ENCODE data around the gene DCLK1. TPM values are rescaled to one million over a fixed set of nuclear protein-coding genes. Genes with fewer than 3 reads are reported as not detected.
"Not testable (repeated sequence)": the region's sequence is repeated elsewhere in the genome, so short reads cannot be mapped to it uniquely, and the experiment has no call there.

DCLK1 gene
- total RNA-seq, 4 donors from 2014 or later: 21.3 to 63.8 (median 40.9) TPM

- WGBS, 2 donors: 79 to 86% methylated on average over 7 of the region's 7 CpGs
- TF ChIP-seq POLR2A (IDR thresholded peaks at IDR 0.05): no peak
- TF ChIP-seq EP300 (IDR thresholded peaks at IDR 0.05): no peak
- no peak for TF ChIP-seq CTCF (IDR thresholded peaks at IDR 0.05)
- Histone ChIP-seq H3K36me3 (no peaks in the 10 kb centered on the region), H3K4me3 (no peak overlapping the region), H3K27ac (no peak overlapping the region), H3K9me3 (no peaks in the 10 kb centered on the region), H3K27me3 (no peaks in the 10 kb centered on the region), H3K4me1 (peaks cover 0 to 9% (median 3%) of the 10 kb centered on the region in 4 donors)
- DNase-seq (ENCODE audit: low spot score in 2 of 2): no peak
Measured at GRCh38 chr13:35976126-35976525, 155.1 kb downstream of the DCLK1 start.

DNA sequence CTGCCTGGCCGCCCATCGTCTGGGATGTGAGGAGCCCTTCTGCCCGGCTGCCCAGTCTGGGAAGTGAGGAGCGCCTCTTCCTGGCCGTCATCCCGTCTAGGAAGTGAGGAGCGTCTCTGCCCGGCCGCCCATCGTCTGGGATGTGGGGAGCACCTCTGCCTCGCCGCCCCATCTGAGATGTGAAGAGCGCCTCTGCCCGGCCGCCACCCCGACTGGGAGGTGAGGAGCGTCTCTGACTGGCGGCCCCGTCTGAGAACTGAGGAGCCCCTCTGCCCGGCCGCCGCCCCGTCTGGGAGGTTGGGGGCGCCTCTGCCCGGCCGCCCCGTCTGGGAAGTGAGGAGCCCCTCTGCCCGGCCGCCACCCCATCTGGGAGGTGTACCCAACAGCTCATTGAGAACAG lies 164.2 kb downstream of the DCLK1 start:
- H3K36me3 ChIP-seq; DNase-seq (ENCODE audit: low spot score in 2 of 2); H3K27ac ChIP-seq; H3K4me3 ChIP-seq; H3K27me3 ChIP-seq: not testable (repeated sequence)
- 92 to 99% methylated on average over 17 to 23 of the region's 29 CpGs for WGBS, 2 donors
- H3K4me1 ChIP-seq: peaks cover 0 to 18% (median 0%) of the 10 kb centered on the region in 4 donors
- peaks cover 0 to 10% (median 0%) of the 10 kb centered on the region in 4 donors for H3K9me3 ChIP-seq

- H3K4me1 ChIP-seq: peaks cover 0 to 18% (median 0%) of the 10 kb centered on the region in 4 donors
- 82 to 87% methylated on average over 1 of the region's 1 CpG for WGBS, 2 donors
- peaks cover 0 to 10% (median 0%) of the 10 kb centered on the region in 4 donors for H3K9me3 ChIP-seq
- TF ChIP-seq EP300 (IDR thresholded peaks at IDR 0.05) (peak in 1 of 2 donors; percentile 39), CTCF (IDR thresholded peaks at IDR 0.05) (no peak)
- H3K36me3 ChIP-seq: no peaks in the 10 kb centered on the region
- H3K27me3 ChIP-seq: no peaks in the 10 kb centered on the region
- no peak overlapping the region for H3K4me3 ChIP-seq
- DNase-seq (ENCODE audit: low spot score in 2 of 2): no peak
- H3K27ac ChIP-seq: peak overlapping the region in 1 of 4 donors; percentile 77
Measured at GRCh38 chr13:35966024-35966423, 165.2 kb downstream of the DCLK1 start.

GRCh38 chr13:35965226-35965927 lies 165.8 kb downstream of the DCLK1 start:
- Histone ChIP-seq H3K27me3 (no peaks in the 10 kb centered on the region), H3K4me1 (peaks cover 0 to 20% (median 0%) of the 10 kb centered on the region in 4 donors), H3K36me3 (no peaks in the 10 kb centered on the region), H3K9me3 (peaks cover 0 to 10% (median 0%) of the 10 kb centered on the region in 4 donors), H3K4me3 (no peak overlapping the region), H3K27ac (peak overlapping the region in 3 of 4 donors; percentile 15 to 77 (median 47))
- DNase-seq (ENCODE audit: low spot score in 2 of 2): no peak
- WGBS, 2 donors: 72 to 76% methylated on average over 7 of the region's 7 CpGs
- TF ChIP-seq CTCF (IDR thresholded peaks at IDR 0.05): no peak
- no peak for TF ChIP-seq EP300 (IDR thresholded peaks at IDR 0.05)
- no peak for TF ChIP-seq POLR2A (IDR thresholded peaks at IDR 0.05)

DNA sequence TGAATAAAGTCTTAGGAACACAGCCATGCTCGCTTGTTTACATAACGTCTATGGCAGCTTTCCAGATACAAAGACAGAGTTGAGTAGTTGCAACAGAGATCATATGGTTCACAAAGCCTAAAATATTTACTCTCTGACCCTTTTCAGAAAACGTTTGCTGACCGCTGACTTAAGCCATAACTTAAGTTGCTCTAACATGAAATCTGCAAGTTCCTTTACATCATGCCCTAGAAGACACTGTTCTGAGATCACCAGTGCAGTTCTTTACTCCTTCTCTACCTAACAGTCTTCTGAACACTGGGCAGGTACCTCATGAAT lies 166.4 kb downstream of the DCLK1 start:
- WGBS, 2 donors: 19 to 27% methylated on average over 4 of the region's 4 CpGs
- no peak overlapping the region for H3K4me3 ChIP-seq
- TF ChIP-seq EP300 (IDR thresholded peaks at IDR 0.05) (peak in 1 of 2 donors; percentile 38), CTCF (IDR thresholded peaks at IDR 0.05) (no peak)
- no peaks in the 10 kb centered on the region for H3K36me3 ChIP-seq
- peak overlapping the region in 1 of 4 donors; percentile 77 for H3K27ac ChIP-seq
- peaks cover 0 to 7% (median 0%) of the 10 kb centered on the region in 4 donors for H3K9me3 ChIP-seq
- DNase-seq (ENCODE audit: low spot score in 2 of 2): no peak
- H3K27me3 ChIP-seq: no peaks in the 10 kb centered on the region
- H3K4me1 ChIP-seq: peaks cover 0 to 20% (median 0%) of the 10 kb centered on the region in 4 donors

Measured in tibial nerve (tissue), 4 donors.